ENCODE results near the gene C19orf18.

Gene C19orf18

GRCh38 chr19:57964761-57965160 is 9.6 kb downstream of the C19orf18 start:
- H3K9me3 ChIP-seq, result peaks cover 18% of the 10 kb centered on the region
- no peak for TF ChIP-seq CTCF (IDR thresholded peaks at IDR 0.05)
- H3K36me3 ChIP-seq, result no peaks in the 10 kb centered on the region
- no peak overlapping the region for H3K4me3 ChIP-seq (ENCODE audit: low read depth in 1 of 2, low read length in 1 of 2)
- H3K27me3 ChIP-seq, result no peaks in the 10 kb centered on the region
- no peaks in the 10 kb centered on the region for H3K4me1 ChIP-seq (ENCODE audit: control insufficient read depth in 1 of 2, insufficient read depth in 1 of 2, low read depth in 1 of 2, low read length in 1 of 2)
- H3K27ac ChIP-seq, result no peak overlapping the region

- Histone ChIP-seq H3K27ac (no peak overlapping the region), H3K9me3 (peaks cover 5% of the 10 kb centered on the region)
These were observed 12.5 kb downstream of the C19orf18 start for GRCh38 chr19:57961785-57962184.

GRCh38 chr19:57954996-57955395 is 19.3 kb downstream of the C19orf18 start:
- Histone ChIP-seq H3K27ac (no peak overlapping the region), H3K36me3 (no peaks in the 10 kb centered on the region), H3K9me3 (peaks cover 10% of the 10 kb centered on the region), H3K27me3 (no peaks in the 10 kb centered on the region), H3K4me1 (ENCODE audit: control insufficient read depth in 1 of 2, insufficient read depth in 1 of 2, low read depth in 1 of 2, low read length in 1 of 2) (no peaks in the 10 kb centered on the region), H3K4me3 (ENCODE audit: low read depth in 1 of 2, low read length in 1 of 2) (no peak overlapping the region)
- no peak for TF ChIP-seq CTCF (IDR thresholded peaks at IDR 0.05)

More at GRCh38 chr19:57961785-57962184, 12.5 kb downstream of the C19orf18 start:
- Histone ChIP-seq H3K27me3 (no peaks in the 10 kb centered on the region), H3K4me3 (ENCODE audit: low read depth in 1 of 2, low read length in 1 of 2) (no peak overlapping the region), H3K4me1 (ENCODE audit: control insufficient read depth in 1 of 2, insufficient read depth in 1 of 2, low read depth in 1 of 2, low read length in 1 of 2) (no peaks in the 10 kb centered on the region), H3K36me3 (no peaks in the 10 kb centered on the region)
- TF ChIP-seq CTCF (IDR thresholded peaks at IDR 0.05), result no peak

DNA sequence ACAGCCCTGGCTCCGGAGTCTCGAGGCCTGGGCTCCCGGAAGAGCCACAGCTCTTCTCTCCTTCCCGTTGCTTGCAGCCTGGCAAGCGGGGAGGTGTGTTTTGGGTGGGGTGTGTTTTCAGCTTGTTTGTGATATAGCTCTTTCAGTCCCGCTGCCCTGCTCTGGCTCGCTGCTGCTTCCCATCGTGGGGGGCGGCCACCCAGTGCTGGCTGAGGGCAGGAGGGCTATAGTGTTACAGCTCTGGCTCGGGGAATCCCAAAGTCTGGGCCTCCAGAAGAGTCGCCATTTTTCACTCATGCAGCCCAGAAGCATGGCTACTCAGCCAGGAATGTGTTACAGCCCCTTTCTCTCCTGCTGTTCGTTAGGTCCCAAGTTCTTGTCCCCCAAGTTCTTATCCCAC is 24.6 kb downstream of the C19orf18 start:
- Histone ChIP-seq H3K9me3 (peaks cover 20% of the 10 kb centered on the region), H3K27me3 (no peaks in the 10 kb centered on the region), H3K36me3 (no peaks in the 10 kb centered on the region), H3K4me3 (ENCODE audit: low read depth in 1 of 2, low read length in 1 of 2) (no peak overlapping the region), H3K4me1 (ENCODE audit: control insufficient read depth in 1 of 2, insufficient read depth in 1 of 2, low read depth in 1 of 2, low read length in 1 of 2) (peaks cover 8 to 16% of the 10 kb centered on the region in 2 experiments), H3K27ac (no peak overlapping the region)
- no peak for TF ChIP-seq CTCF (IDR thresholded peaks at IDR 0.05)

- Histone ChIP-seq H3K36me3 (no peaks in the 10 kb centered on the region), H3K9me3 (peaks cover 20% of the 10 kb centered on the region)
These were observed 25.0 kb downstream of the C19orf18 start for GRCh38 chr19:57949296-57949695.

More at GRCh38 chr19:57949296-57949695, 25.0 kb downstream of the C19orf18 start:
- Histone ChIP-seq H3K27me3 (no peaks in the 10 kb centered on the region), H3K4me3 (ENCODE audit: low read depth in 1 of 2, low read length in 1 of 2) (no peak overlapping the region), H3K27ac (no peak overlapping the region), H3K4me1 (ENCODE audit: control insufficient read depth in 1 of 2, insufficient read depth in 1 of 2, low read depth in 1 of 2, low read length in 1 of 2) (peaks cover 8 to 16% of the 10 kb centered on the region in 2 experiments)
- TF ChIP-seq CTCF (IDR thresholded peaks at IDR 0.05), result no peak
